ENCODE results near the gene TMC5.
A peak's percentile ranks its signal among the peaks of the same experiment; 100 is the strongest.
"Not testable (repeated sequence)": the region's sequence is repeated elsewhere in the genome, so short reads cannot be mapped to it uniquely, and the experiment has no call there.

Gene TMC5

GRCh38 chr16:19525385-19525723 lies 107.7 kb downstream of the TMC5 start:
- DNase-seq (ENCODE audit: extremely low read depth, low read depth), result no peak
- H3K4me3 ChIP-seq (replicated peaks; ENCODE audit: low read depth, low read length), result peak overlapping the region; percentile 90
- TF ChIP-seq, protein P1, sequence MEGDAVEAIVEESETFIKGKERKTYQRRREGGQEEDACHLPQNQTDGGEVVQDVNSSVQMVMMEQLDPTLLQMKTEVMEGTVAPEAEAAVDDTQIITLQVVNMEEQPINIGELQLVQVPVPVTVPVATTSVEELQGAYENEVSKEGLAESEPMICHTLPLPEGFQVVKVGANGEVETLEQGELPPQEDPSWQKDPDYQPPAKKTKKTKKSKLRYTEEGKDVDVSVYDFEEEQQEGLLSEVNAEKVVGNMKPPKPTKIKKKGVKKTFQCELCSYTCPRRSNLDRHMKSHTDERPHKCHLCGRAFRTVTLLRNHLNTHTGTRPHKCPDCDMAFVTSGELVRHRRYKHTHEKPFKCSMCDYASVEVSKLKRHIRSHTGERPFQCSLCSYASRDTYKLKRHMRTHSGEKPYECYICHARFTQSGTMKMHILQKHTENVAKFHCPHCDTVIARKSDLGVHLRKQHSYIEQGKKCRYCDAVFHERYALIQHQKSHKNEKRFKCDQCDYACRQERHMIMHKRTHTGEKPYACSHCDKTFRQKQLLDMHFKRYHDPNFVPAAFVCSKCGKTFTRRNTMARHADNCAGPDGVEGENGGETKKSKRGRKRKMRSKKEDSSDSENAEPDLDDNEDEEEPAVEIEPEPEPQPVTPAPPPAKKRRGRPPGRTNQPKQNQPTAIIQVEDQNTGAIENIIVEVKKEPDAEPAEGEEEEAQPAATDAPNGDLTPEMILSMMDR (IDR thresholded peaks at IDR 0.05; ENCODE audit: low read depth, low read length, missing control alignments), result no peak

DNA sequence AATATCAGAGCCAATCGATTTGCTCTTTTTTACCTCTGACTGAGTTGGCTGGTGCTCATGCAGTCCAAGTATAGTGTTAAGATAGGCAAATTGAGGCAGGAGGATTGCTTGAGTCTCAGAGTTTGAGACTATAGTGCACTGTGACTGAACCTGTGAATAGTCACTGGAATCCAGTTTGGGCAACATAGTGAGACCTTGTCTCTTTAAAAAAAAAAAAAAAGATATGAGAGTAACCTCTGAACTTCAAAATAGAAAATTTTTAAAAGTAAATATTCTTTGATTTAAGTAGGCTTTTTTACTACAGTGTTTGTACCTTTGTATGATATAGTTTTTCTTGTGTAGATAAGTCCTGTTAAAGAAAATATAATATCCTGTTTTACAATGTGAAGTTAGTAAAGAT lies 109.5 kb downstream of the TMC5 start:
- TF ChIP-seq, protein P1 (IDR thresholded peaks at IDR 0.05; ENCODE audit: low read depth, low read length, missing control alignments), result no peak
- no peak for DNase-seq (ENCODE audit: extremely low read depth, low read depth)
- H3K4me3 ChIP-seq (replicated peaks; ENCODE audit: low read depth, low read length), result no peak overlapping the region

DNA sequence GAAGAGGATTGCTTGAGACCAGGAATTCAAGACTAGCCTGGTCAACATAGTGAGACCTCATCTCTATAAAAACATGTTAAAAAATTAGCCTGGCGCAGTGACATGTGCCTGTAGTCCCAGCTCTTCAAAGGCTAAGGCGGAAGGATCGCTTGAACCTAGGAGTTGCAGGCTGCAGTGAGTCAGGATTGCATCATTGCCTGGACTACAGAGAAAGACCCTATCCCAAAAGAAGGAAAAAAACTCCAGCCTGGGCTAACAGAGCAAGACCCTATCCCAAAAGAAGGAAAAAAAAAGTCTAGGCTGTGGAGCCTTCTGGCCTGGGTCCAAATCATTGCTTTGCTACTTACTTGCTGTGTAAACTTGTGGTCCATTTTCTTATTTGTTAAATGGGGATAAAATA lies 111.0 kb downstream of the TMC5 start:
- H3K4me3 ChIP-seq (replicated peaks; ENCODE audit: low read depth, low read length), result no peak overlapping the region
- no peak for DNase-seq (ENCODE audit: extremely low read depth, low read depth)
- TF ChIP-seq, protein P1 (IDR thresholded peaks at IDR 0.05; ENCODE audit: low read depth, low read length, missing control alignments), result no peak

DNA sequence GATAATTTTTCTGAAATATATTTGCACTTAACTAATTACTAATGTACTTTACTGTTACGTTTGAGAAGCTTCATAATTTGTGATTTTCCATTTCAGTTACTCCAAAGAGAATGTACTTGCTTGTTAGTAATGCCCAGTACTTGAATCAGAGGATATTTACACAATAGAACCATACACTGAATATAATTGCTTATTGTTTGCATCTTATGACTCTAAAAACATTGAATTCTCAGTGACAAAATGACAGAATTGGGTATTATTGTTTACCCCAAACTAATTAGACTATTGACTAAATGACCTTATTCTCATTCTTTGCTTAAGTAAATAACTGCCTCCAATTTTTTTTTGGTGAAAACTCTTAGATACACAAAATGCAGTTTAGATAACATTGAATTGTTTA lies 114.9 kb downstream of the TMC5 start:
- no peak overlapping the region for H3K4me3 ChIP-seq (replicated peaks; ENCODE audit: low read depth, low read length)
- TF ChIP-seq, protein P1 (IDR thresholded peaks at IDR 0.05; ENCODE audit: low read depth, low read length, missing control alignments), result no peak
- DNase-seq (ENCODE audit: extremely low read depth, low read depth), result no peak

DNA sequence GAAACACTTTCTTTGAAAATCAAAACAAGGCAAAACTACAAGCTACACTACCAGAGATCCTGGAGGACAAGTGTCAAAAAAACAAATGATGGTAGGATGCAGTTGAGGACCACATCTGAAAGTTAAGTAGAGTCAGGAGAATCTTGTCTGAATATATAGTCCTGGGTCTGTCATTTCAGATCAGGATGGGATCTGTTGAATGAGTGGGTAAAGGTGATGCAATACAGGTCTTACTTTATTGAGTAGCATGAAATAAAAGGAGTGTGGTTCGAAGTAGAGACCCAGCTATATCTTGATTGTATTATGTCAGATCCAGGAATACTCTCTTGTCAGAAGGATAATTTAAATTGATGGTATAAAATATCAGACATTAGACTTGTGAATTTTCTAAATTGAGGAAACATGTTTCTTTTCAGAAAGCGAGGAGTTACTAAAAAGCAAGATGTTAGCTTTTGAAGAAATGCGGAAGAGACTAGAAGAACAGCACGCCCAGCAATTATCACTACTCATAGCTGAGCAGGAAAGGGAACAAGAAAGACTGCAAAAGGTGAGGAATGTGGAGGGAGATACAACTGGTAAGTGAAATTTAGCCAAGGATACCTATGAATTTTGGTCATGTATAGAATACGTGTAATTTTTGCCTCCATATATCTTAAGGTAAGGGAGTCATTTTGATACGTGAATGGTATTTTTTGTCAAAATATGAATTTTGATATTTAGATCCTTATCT lies 122.7 kb downstream of the TMC5 start:
- TF ChIP-seq, protein P1 (IDR thresholded peaks at IDR 0.05; ENCODE audit: low read depth, low read length, missing control alignments), result no peak
- no peak for DNase-seq (ENCODE audit: extremely low read depth, low read depth)
- H3K4me3 ChIP-seq (replicated peaks; ENCODE audit: low read depth, low read length), result no peak overlapping the region

- no peak for DNase-seq (ENCODE audit: extremely low read depth, low read depth)
- H3K4me3 ChIP-seq (replicated peaks; ENCODE audit: low read depth, low read length), result no peak overlapping the region
- TF ChIP-seq, protein P1 (IDR thresholded peaks at IDR 0.05; ENCODE audit: low read depth, low read length, missing control alignments), result no peak
Observed at GRCh38 chr16:19542138-19542821, 124.6 kb downstream of the TMC5 start.

DNA sequence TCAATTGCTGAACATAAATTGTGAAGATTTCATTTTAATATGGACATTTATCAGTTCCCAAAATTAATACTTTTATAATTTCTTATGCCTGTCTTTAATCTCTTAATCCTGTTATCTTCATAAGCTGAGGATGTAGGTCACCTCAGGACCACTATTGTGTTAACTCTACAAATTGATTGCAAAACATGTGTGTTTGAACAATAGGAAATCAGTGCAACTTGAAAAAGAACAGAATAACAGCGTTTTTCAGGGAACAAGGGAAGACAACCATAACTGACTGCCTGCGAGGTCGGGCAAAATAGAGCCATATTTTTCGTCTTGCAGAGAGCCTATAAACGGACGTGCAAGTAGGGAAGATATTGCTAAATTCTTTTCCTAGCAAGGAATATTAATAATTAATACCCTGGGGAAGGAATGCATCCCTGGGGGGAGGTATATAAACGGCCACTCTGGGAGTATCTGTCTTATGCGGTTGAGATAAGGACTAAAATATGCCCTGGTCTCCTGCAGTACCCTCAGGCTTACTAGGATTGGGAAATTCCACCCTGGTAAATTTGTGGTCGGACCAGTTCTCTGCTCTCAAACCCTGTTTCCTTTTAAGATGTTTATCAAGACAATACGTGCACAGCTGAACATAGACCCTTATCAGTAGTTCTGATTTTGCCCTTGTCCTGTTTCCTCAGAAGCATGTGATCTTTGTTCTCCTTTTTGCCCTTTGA lies 125.8 kb downstream of the TMC5 start:
- not testable (repeated sequence) for H3K4me3 ChIP-seq (replicated peaks; ENCODE audit: low read depth, low read length); DNase-seq (ENCODE audit: extremely low read depth, low read depth)
